NB4 (cell line): ENCODE data around the gene CASP8AP2.
"Not testable (repeated sequence)": the region's sequence is repeated elsewhere in the genome, so short reads cannot be mapped to it uniquely, and the experiment has no call there.

Source experiments
- CTCF ChIP-seq: IDR thresholded peaks from one replicate; pipeline ENCODE4 v1.5.1; 2012; ENCODE audit warnings: low read depth, low read length
- MYC ChIP-seq: IDR thresholded peaks from 2 replicates; pipeline ENCODE4 v1.6.1; 2011; ENCODE audit warnings: low read depth, low read length
- POLR2A ChIP-seq: IDR thresholded peaks from 2 replicates; pipeline ENCODE4 v1.6.1; 2011; ENCODE audit warnings: mild to moderate bottlenecking; ENCODE audit not compliant: insufficient read length; ENCODE audit errors: extremely low read depth

GRCh38 chr6:89892577-89892976 lies 62.9 kb downstream of the CASP8AP2 start:
- not testable (repeated sequence) for TF ChIP-seq CTCF, MYC, POLR2A
